Progenitor cell of endocrine pancreas (in vitro differentiated cells): ENCODE data around the gene CABLES2. TPM values are rescaled to one million over a fixed set of nuclear protein-coding genes. Genes with fewer than 3 reads are reported as not detected.
A peak's percentile ranks its signal among the peaks of the same experiment; 100 is the strongest.

Experiments used
- DNase-seq: peaks from one replicate; pipeline ENCODE4 v3.0.0; 2021; ENCODE audit warnings: low spot score; ENCODE audit not compliant: unreplicated experiment
- H3K27ac Mint-ChIP-seq: 2 replicates; pipeline ENCODE4 v1.8.0; 2021; ENCODE audit warnings: mild to moderate bottlenecking, moderate library complexity, mixed read lengths
- H3K27me3 Mint-ChIP-seq: 2 replicates; pipeline ENCODE4 v1.8.0; 2021; ENCODE audit warnings: mixed read lengths
- H3K36me3 Mint-ChIP-seq: 2 replicates; pipeline ENCODE4 v1.8.0; 2022; ENCODE audit warnings: mixed read lengths; ENCODE audit not compliant: insufficient read depth
- H3K4me1 Mint-ChIP-seq: 2 replicates; pipeline ENCODE4 v1.8.0; 2021; ENCODE audit warnings: low read depth, mixed read lengths
- H3K4me3 Mint-ChIP-seq: 2 replicates; pipeline ENCODE4 v1.8.0; 2021; ENCODE audit warnings: low read depth, mild to moderate bottlenecking, moderate library complexity, mixed read lengths
- H3K9me3 Mint-ChIP-seq: 2 replicates; pipeline ENCODE4 v1.8.0; 2021; ENCODE audit warnings: low read depth, mixed read lengths
- CTCF ChIP-seq: fragments of 200-600 bp; sonication (generic); IDR thresholded peaks from one replicate; pipeline ENCODE4 v1.5.0; 2021; ENCODE audit warnings: antibody characterized with exemption, mild to moderate bottlenecking; ENCODE audit not compliant: unreplicated experiment
- total RNA-seq: library from RNA; stranded (reverse); gene quantifications from 2 replicates; pipeline ENCODE4 v1.2.1, GENCODE V29; 2021

The CABLES2 gene
- total RNA-seq, 1 donor from 2014 or later: 21.7 TPM

- peaks cover 13% of the 10 kb centered on the region for H3K36me3 Mint-ChIP-seq
- no peaks in the 10 kb centered on the region for H3K27me3 Mint-ChIP-seq
- no peaks in the 10 kb centered on the region for H3K9me3 Mint-ChIP-seq
- peak overlapping the region; percentile 73 for H3K27ac Mint-ChIP-seq
- no peak for DNase-seq
- peaks cover 23% of the 10 kb centered on the region for H3K4me1 Mint-ChIP-seq
- H3K4me3 Mint-ChIP-seq: peak overlapping the region; percentile 80
- TF ChIP-seq CTCF: no peak
These were observed 19.7 kb downstream of the CABLES2 start for GRCh38 chr20:62387219-62387913.

- H3K4me1 Mint-ChIP-seq: peaks cover 23% of the 10 kb centered on the region
- no peak for TF ChIP-seq CTCF
- peaks cover 19% of the 10 kb centered on the region for H3K36me3 Mint-ChIP-seq
- peak within 1 kb of the TSS; percentile 80 for H3K4me3 Mint-ChIP-seq
- peaks cover 5% of the 10 kb centered on the region for H3K9me3 Mint-ChIP-seq
- peak within 1 kb of the TSS; percentile 92 for H3K27ac Mint-ChIP-seq
- peak; percentile 81 for DNase-seq
- no peaks in the 10 kb centered on the region for H3K27me3 Mint-ChIP-seq
These were observed 20.5 kb downstream of the CABLES2 start, which contains the start of gene RPS21 for GRCh38 chr20:62386383-62387218. Gene RPS21 (plus strand): TSS chr20:62387103. CDS start chr20:62387339, 236 bp downstream.

DNA sequence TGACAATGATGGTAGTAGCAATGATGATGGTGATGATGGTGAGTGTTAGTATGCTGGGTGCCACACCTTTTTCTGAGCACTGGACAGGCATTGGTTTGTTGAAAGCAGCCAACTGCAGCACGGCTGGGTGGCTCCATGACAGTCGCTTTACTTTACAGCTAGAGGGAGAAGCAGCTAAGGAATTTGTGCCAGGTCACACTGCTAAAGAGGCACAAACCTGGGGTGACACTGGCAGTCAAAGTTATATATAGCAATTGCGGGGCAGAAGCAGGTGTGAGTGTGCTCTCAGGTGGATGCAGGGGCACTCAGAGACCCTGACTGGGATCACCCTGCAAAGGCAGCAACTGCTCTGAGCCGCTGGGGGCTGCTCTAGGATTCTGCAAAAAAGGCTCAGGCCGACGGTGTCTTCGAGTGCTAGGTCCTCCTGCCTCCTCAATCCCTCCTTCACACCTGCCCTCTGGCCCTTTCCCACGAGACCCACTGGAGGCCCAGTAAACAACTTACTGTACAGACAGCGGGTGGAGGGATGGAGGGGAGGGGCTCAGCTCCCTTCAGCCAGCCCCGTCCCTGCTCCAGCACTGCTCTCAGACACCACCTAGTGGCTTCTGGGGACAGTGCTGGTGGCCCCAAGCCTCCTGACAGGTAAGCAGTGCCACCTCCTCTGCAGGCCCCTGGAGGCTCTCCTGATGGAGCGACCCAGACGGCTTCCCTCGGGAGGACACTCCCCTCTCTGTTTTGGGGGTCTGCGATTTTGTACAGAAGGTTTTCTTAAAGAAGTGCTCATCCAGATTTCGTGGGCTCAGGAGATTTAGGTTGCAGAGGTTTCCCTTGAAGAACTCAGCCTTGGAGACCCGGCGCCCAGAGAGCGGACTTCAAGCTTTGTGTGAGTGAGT lies 24.5 kb downstream of the CABLES2 start:
- H3K4me1 Mint-ChIP-seq: peaks cover 18% of the 10 kb centered on the region
- H3K4me3 Mint-ChIP-seq: peak overlapping the region; percentile 29
- peak; percentile 86 for TF ChIP-seq CTCF
- peak overlapping the region; percentile 73 for H3K27ac Mint-ChIP-seq
- peaks cover 5% of the 10 kb centered on the region for H3K9me3 Mint-ChIP-seq
- H3K27me3 Mint-ChIP-seq: no peaks in the 10 kb centered on the region
- peaks cover 9% of the 10 kb centered on the region for H3K36me3 Mint-ChIP-seq
- peak; percentile 85 for DNase-seq

DNA sequence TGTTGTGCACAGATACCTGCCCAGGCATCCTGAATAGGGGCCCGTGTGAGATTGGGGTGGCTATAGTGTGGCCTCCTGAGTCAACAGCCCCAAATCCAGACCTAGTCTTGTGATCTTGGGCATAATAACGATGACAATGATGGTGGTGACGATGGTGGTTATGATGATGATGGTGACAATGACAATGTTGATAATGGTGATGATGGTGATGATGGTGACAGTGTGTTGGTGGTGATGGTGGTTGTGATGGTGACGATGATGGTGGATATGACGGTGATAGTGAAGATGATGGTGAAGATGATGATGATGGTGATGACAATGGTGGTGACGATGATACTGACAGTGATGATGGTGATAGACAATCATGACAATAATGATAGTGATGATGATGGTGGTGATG lies 25.2 kb downstream of the CABLES2 start:
- Mint-ChIP-seq H3K4me1 (peaks cover 22% of the 10 kb centered on the region), H3K36me3 (peaks cover 11% of the 10 kb centered on the region), H3K27ac (no peak overlapping the region), H3K27me3 (no peaks in the 10 kb centered on the region), H3K9me3 (peaks cover 5% of the 10 kb centered on the region), H3K4me3 (no peak overlapping the region)
- no peak for TF ChIP-seq CTCF
- DNase-seq: no peak
